Skin of body (tissue), 2 donors: ENCODE results near the gene HNRNPA1. TPM values are rescaled to one million over a fixed set of nuclear protein-coding genes. Genes with fewer than 3 reads are reported as not detected.
"Not testable (repeated sequence)": the region's sequence is repeated elsewhere in the genome, so short reads cannot be mapped to it uniquely, and the experiment has no call there.

Experiments
- DNase-seq: peaks from one replicate; lab custom pipeline; 2025; lab: John Stamatoyannopoulos, UW
- total RNA-seq: library from RNA; depleted of rRNA; stranded (reverse); fragments of >200 nt; gene quantifications from one replicate; pipeline ENCODE4 v1.2.3, GENCODE V29; 2014

HNRNPA1 gene
- total RNA-seq, 1 donor from 2014 or later, result 745 TPM

DNA sequence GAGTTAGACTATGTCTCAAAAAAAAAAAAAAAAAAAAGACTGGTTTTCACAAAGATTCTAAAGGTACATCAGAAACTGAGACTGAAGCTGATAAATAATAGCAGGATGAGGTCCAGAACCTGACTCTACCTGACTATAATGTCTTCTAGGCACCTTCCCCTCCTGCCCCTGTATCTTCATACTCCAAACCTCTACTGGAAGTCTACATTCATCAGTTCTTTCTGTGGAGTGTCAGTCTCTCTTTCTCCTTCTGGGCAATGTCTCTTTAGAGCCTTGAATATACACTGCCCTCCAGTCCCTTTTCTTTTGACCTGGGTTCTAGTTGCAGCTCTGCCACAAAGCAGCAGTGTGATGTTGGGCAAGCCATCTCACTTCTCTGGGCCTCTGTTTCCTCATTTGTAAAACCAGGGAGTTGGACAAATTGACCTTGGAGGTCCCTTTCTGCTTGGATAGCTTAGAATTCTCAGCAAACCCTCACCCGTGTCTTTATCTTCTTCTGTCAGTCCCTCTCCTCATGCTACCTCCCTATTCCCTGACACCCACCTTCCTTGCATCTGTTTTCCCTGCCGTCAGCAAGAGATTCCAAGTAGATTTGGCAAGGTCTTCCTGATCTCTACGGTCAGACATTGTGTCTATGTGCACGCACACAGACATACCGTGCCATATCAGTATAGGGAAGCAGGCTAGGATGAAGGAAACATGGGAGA, 16.0 kb downstream of the HNRNPA1 start:
- DNase-seq, result no peak

DNA sequence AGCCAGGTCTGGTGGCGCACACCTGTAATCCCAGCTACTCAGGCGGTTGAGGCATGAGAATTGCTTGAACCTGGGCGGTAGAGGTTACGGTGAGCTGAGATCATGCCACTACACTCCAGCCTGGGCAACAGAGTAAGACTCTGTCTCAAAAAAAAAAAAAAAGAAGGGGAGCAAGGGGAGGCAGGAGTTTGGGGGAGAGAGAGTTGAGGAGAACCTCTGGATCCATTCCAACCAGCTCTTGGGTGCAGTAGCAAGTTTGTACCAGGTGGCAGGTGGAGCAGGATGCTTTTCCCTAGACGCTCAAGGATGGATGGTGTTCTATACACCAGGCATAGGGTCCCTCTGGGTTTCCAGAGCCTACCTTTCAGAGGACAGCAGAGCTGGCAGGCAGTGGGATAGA, 18.4 kb downstream of the HNRNPA1 start:
- no peak for DNase-seq

DNA sequence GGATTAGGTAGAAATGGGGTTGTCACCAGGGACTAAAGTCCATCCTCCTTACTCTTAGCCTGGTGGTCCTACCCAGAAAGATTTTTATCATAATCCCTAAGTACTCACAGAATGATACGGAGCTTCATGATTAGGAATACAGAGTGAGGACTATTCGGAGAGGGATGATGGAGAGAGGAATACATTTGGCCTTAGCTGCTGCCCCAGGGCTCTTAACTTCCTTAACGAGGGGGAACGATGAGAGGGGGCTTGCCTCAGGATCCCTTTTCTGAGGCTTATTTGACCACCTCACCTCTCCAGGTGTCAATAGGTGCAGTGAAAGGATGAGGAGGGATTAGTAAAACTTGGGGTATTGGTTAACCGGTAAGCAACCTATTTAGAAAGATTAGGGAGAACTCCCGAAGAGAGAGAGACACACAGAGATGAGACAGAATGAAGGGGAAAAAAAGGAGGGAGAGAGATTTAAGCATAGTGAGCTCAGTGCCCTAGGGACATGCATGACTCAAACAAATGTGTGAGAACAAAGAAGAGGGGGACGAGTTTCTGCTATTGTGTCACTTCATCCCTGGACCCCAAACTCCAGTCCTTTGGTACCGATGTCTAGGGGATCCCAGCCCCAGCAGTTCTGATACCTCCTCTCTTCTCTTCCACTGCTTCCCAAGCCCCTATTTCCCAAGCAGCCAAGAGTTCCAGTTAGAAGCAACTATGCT, 19.1 kb downstream of the HNRNPA1 start:
- no peak for DNase-seq

DNA sequence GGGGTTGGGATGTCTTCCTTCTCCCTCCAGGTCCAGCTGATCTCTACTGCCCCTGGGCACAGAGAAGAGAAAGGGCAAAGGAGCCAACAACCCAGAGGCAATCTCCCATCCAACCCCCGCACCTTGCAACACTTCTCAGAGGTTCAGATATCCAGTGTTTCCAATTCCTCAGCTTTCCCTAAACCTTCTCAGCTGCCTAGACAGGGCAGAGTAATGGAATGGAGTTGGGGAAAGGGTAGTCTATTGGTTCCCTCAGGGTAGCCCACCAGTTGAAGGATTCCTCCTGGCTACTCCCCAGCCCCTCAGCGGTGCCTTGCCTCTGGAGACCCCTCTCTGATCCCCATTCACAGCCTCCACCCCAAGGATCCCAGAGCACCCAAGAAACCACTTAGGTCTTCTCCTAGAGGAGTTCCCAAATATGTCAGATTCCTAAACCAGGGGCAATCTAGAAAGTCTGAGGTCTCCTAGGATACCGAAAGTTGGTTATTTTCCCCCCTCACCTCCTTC, 19.8 kb downstream of the HNRNPA1 start:
- no peak for DNase-seq

DNA sequence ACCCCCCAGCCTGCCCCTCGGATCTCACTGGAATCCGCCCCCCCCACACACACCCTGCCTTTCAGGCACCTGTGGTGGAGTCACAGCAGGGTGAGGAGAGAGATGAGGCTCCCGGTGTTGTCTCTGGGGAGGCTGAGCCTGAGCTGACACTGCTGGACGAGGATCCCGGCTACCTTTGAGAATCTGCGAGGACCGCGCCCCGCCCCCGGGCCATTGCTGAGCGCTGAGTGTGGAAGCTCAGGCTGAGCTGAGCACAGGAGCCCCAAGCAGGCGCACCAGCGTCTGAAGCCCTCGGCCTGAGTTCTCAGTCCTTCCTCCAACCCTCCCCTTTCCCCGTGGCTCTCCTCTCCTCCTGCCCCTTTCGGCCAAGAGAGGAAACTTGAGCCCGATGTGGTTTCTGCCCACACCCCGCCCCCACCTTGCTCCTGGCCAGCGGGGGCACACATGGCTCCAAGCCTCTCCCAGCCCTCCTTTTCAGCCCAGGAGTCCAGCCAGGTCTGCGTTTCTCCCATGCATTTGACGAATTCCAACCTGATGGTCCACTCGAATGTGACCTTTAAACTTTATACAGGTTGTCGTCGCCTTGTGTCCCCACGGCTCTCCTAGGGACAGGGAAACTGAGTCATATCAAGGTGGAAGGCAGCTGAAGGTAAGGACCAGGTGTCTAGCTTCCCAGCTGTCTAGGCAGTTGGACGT, 20.4 kb downstream of the HNRNPA1 start, which contains the start of gene NFE2:
TSS of gene NFE2 (minus strand) at position 284 of the 696 bp plus-strand sequence. CDS start 5,767 bp downstream, outside the sequence.
- DNase-seq, result no peak

DNA sequence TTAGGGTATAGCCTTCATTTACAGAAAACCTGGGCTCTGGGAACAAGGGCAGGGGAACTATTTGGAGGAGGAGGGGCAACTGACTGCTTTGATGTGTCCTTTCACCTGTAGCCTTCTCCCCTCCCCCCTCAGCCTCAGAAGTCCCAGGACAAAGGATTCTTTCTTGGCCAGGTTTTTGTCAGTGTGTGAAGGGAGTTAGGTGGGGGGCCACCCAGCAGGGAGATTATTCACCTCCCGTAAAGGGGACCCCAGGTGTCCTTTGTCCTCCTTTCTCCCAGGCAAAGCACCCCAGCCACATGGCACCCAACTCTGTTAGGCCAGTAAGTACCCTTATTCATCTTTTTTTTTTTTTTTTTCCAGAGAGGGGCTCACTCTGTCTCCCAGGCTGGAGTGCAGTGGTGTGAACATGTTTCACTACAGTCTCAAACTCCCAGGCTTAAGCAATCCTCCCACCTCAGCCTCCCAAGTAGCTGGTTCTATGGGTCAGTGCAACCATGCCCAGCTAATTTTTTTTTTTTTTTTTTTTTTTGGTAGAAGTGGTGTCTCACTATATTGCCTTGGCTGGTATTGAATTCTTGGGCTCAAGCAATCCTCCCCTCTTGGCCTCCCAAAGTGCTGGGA, 21.0 kb downstream of the HNRNPA1 start:
- DNase-seq, result no peak

DNA sequence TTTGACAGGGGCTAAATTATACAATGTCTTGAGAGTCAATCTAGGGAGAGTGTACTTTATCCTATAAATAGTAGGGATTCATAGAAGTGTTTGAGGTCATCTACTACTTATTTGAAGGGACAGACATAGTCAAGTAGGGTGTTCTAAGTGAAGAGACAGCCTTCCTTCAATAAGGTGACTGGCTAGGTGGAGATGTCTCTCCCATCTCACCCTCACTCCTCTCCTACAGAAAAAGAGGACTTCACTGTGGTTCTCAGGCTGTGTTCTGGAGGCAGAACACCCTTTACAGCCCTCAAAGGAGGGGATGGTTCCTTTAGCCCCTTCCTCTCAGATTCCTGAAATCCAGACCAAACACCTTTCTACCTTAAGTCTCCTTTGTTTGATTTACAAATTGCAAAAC, 23.1 kb downstream of the HNRNPA1 start:
- no peak for DNase-seq

DNA sequence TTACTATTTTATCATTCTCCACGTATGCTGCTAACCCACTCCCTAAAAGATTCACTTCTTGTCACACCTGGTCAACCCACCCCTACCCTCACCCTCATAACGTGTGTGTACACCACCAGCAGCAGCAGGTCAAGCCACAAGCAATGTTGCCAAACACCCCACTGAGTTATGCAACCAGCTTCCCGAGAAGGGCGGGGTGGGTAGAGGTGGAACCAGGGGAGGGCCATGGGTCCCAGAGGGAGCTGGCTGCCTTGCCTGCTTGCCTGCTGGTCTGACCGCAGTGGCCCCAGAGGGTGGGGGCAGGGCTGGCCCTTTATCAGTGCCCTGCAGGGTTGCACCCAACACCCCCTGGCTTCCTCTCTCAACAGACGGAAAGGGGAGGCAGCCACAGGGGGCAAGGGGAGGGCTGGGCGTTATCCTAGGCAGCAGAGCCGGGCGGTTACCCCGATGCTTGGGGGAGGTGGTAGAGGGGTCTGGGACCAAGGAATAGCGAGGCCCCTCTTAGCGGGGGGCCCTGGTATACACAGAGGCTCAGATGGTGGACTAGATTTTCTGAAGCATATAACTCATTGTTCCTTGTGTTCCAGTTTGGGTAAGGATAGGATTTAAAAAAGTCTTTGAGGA, 23.8 kb downstream of the HNRNPA1 start:
- no peak for DNase-seq

DNA sequence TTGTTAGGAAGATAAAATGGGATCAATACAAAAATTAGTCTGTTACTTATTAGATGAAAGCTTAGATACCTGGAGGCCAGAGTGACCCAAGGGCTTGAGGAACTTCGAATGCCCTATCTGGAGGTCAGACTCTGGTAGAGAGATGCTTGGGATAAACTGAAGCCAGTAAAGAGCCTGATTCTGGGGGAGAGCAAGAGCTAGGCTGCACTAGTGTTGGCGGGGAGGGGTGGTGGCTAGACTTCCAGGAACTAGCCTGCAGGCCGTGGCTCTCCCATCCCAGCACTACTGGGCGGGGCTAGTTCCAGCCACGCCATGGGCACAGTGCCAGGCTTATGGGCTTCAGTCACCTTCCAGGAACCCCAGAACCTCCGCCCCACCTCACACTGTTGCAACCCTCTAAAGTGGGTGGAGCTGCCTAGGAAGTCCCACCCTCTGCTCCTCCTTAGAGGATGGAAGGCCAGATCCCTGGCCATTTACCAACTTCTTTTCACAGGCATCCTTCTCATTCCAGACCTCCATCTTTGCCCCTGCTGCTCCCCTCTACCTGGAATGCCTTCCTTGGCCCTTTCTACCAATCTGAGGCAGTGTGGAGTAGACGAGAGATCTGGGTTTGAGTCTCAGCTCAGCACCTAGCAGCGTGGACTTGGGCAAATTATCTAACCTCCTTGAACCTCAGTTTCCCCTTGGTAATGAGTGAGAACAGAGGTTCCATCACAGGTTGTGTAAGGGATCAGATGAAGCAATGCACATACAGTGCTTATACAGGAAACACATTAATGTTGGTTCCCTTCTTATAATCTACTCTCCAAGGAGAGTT, 26.6 kb downstream of the HNRNPA1 start:
- no peak for DNase-seq

DNA sequence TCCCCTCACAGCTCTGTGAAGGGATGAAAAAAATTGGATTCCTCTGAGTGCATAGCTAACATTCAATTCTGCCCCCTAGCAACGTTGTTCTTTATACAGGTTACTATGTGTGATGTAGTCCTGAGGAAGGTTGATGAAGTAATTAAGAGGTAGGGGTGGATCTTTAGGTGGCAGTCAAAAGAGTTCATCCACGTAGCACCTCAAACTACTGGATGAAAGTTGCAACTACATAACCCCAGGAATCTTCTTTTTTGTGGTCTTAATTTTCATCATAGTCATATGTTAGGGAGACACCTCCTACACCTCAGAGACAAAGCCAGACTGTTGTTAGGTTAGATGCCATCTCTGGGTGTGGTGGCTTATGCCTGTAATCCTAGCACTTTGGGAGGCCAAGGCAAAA, 30.5 kb downstream of the HNRNPA1 start:
- no peak for DNase-seq

DNA sequence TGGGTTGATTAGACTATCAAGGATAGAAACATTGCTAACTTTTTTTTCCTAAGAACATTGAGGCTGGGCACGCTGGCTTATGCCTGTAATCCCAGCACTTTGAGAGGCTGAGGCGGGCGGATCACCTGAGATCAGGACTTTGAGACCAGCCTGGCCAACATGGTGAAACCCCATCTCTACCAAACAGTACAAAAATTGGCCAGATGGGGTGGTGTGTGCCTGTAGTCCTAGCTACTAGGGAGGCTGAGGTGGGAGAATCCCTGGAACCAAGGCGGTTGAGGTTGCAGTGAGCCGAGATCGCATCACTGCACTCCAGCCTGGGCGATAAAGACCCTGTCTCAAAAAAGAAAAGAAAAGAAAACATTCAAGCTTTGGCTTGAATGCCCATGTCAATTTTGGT, 31.8 kb downstream of the HNRNPA1 start:
- DNase-seq, result not testable (repeated sequence)

DNA sequence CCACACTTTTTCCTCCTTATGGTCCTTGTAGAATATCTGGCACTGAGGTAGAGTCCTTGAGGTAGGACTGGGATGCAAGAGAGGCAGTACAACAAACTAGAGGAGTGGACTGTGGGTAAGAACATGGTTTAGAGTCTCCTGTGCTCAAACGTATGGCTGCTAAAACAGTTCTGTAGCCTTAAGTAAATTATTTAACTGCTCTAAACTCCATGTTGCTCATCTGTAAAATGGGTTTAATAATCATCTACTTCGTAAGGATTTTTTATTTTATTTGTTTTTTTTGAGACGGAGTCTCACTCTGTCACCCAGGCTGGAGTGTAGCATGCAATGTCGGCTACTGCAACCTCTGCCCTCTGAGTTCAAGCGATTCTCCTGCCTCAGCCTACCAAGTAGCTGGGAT, 40.8 kb downstream of the HNRNPA1 start:
- DNase-seq, result no peak

DNA sequence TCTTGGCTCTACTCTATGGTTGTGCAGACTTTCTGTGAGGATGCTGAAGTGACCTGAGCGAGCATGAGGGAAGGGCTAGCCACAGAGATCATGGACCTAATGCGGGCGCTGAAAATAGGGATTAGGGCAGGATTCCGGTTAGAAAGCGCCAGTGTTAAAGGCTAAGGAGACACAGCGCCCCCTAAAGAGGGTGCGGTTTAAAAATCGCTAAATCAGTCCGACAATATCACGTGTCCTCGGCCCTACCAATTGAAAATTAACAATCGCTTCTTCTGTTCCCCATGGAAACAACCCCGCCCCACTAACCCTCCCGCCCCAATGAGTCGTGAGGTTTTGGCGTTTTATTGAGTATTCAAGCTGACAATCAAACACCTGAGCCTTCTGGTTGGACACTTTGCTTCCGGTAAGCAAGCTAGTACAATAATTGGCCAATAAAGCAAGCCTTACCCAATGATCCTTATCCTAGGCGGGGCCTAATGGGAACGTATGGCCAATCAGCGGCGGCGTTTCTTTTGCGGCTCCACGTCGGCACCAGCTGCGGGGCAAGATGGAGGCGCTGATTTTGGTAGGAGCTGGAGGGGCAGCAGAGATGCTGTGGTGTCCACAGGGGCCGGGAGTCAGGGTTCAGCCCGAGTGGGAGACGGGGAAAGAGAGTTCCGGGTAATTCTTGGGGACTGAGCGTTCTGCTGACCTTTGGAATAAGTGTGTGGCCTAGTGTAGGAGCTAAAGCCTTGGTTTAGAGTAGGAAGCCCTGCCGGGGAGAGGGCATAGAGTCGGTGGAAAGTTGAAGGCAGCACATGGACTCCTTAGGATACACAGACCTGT, 44.3 kb downstream of the HNRNPA1 start, which contains the start of gene COPZ1:
TSS of gene COPZ1 (plus strand) at position 515 of the 825 bp plus-strand sequence. CDS start at position 548, 33 bp downstream.
- peak; percentile 100 for DNase-seq

DNA sequence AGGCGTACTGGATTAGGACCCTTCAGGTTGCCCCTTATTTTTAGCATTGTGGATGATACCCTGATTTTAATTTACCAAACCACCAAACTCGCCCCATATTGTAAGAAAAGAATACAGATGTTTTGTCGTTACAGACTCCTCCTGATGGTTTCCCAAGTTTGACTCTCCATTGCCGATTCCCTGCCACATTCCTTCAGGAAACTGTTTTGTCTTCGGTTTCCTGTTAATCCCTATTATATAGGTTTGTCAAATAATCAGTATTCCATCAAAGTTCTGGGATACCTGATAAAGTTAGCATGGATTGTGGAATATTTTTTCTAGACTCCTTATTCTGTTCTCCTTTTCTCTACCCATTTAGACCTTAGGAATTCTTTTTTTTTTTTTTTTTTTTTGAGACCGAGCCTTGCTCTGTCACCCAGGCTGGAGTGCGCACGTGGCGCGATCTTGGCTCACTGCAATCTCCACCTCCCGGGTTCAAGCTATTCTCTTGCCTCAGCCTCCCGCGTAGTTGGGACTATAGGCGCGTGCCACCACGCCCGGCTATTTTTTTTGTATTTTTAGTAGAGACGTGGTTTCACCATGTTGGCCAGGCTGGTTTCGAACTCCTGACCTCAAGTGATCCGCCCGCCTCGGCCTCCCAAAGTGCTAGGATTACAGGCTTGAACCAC, 45.0 kb downstream of the HNRNPA1 start:
- DNase-seq, result not testable (repeated sequence)

DNA sequence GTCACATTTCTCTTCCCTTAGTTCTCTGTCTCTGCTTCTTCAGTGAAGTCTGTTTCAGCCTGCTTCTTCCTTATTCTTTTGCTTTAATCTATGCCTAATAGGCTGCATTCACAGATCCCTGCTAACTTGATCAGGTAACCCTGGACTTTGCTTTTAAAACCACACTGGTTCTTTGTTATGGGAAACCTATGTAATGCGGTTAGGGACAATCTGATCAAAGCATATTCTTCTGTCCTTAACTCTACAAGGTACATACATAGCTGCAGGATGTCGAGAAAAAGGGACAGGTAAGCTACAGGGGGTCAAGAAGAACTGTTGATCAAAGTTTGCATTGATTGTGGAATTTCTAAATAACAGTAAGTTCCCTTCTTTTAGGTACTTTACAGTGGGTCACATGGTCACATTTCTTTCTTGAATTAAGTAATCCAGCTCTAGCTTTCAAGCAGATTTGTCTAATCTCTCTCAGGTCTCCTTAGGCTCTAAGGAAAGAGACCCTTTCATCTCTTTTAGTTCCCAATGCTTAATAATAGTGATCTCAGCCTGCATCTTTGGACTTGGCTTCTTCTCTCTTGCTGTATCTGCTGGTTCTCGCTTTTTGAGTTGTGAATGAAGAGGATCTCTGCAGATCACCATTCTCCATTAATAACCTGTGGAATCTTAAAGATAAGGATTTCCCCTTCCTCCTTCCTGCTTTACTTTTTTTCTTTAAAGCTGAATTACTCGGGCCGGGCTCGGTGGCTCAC, 48.2 kb downstream of the HNRNPA1 start:
- DNase-seq, result no peak

DNA sequence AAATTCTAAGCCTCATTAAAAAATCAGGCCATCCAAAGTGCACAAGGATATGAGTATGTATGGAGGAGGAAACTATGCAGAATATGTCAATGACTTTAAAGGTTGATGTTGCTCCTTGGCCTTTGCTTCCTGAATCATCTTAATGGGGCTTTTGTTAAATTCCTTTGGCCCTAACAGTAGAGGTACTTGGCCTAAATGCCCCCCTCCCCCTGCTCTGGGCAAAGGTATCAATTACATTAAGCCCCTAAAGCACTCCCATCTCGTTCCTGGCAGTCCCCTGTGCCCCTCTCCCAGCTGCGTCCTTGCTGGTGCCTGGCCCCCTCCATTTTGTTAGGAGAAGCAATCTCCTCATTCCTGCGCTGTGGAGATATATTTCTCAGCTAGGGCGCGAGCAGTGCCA, 49.2 kb downstream of the HNRNPA1 start:
- no peak for DNase-seq

DNA sequence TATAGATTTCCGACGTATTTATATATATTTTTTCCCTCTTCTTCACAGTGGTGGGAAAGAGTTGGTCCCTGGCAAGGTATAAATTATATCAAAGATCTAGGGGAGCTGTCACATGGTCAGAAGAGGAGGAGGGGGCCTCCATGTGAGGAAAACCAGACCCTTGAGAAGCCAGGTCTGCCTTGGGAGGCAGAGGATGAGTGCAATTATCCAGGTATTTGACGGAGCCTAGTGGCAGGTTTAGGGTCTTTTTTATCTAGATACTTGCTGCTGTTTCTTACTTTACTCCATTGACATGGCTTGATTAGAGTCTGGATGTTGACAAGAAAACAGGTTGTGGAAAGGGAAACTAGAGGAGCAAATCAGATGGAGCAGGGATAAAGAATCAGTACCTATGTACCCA, 49.9 kb downstream of the HNRNPA1 start:
- DNase-seq, result no peak

DNA sequence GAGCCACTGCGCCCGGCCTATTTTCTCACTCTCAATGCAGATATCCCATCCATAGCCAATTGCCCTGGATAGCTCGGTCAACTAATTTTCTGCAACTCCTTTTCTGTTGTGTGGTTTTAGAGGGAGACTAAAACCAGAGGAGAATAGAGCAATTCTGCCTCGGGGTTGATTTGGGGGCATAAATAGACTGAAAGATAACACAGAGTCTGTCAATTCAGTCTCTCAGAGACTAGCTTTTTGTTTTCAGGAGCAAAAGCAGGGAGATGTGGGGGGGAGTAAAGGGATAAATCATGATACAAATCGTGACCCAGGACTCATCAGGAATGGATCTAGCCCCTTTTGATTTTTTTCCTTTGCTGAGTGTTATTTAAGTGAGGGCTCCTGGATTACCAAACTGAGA, 50.9 kb downstream of the HNRNPA1 start:
- DNase-seq, result no peak
